ENCODE data around the gene FXYD2. TPM values are rescaled to one million over a fixed set of nuclear protein-coding genes. Genes with fewer than 3 reads are reported as not detected.

The FXYD2 gene
- total RNA-seq, 1 donor from 2014 or later, result not detected

GRCh38 chr11:117849781-117850414, 25.4 kb upstream of the FXYD2 start:
- H3K9me3 Mint-ChIP-seq (ENCODE audit: unreplicated experiment), result peaks cover 2% of the 10 kb centered on the region
- Histone ChIP-seq H3K4me1 (ENCODE audit: insufficient read depth, low read length) (no peaks in the 10 kb centered on the region), H3K9ac (ENCODE audit: low read length) (no peak overlapping the region), H3K27me3 (ENCODE audit: insufficient read depth, low read length) (no peaks in the 10 kb centered on the region), H3K27ac (ENCODE audit: low read depth, low read length) (no peak overlapping the region), H3K4me2 (ENCODE audit: low read length) (no peak overlapping the region), H3K36me3 (ENCODE audit: insufficient read depth, low read length) (no peaks in the 10 kb centered on the region), H4K20me1 (ENCODE audit: insufficient read depth, low read length) (no peaks in the 10 kb centered on the region), H3K4me3 (ENCODE audit: insufficient read depth, low read depth, low read length) (no peak overlapping the region), H3K9me3 (ENCODE audit: insufficient read depth, low read depth, low read length) (no peaks in the 10 kb centered on the region), H3K79me2 (ENCODE audit: insufficient read depth, low read length) (no peaks in the 10 kb centered on the region), H2AFZ (ENCODE audit: low read depth, low read length) (no peak overlapping the region)
- H3K27me3 Mint-ChIP-seq (ENCODE audit: low read depth, unreplicated experiment), result peaks cover 5% of the 10 kb centered on the region
- H3K36me3 Mint-ChIP-seq (ENCODE audit: low read depth, unreplicated experiment), result no peaks in the 10 kb centered on the region
- TF ChIP-seq CTCF (IDR thresholded peaks at IDR 0.05; ENCODE audit: insufficient read depth, low read depth, low read length), result no peak
- no peak for TF ChIP-seq EZH2 (IDR thresholded peaks at IDR 0.05; ENCODE audit: insufficient read depth, low read length)
- peak overlapping the region; percentile 0 for H3K27ac Mint-ChIP-seq (ENCODE audit: unreplicated experiment)
- H3K4me1 Mint-ChIP-seq (ENCODE audit: low read depth, unreplicated experiment), result peaks cover 9% of the 10 kb centered on the region
- no peak overlapping the region for H3K4me3 Mint-ChIP-seq (ENCODE audit: unreplicated experiment)
- DNase-seq (ENCODE audit: low read depth), result no peak
- FAIRE-seq, result no peak

GRCh38 chr11:117843666-117844484, 19.3 kb upstream of the FXYD2 start:
- H3K27me3 Mint-ChIP-seq (ENCODE audit: low read depth, unreplicated experiment), result peaks cover 27% of the 10 kb centered on the region
- Histone ChIP-seq H3K9me3 (ENCODE audit: insufficient read depth, low read depth, low read length) (no peaks in the 10 kb centered on the region), H2AFZ (ENCODE audit: low read depth, low read length) (peak overlapping the region; percentile 64), H3K27me3 (ENCODE audit: insufficient read depth, low read length) (no peaks in the 10 kb centered on the region), H3K79me2 (ENCODE audit: insufficient read depth, low read length) (no peaks in the 10 kb centered on the region), H3K4me1 (ENCODE audit: insufficient read depth, low read length) (no peaks in the 10 kb centered on the region), H3K4me2 (ENCODE audit: low read length) (no peak overlapping the region), H3K4me3 (ENCODE audit: insufficient read depth, low read depth, low read length) (no peak overlapping the region), H3K36me3 (ENCODE audit: insufficient read depth, low read length) (no peaks in the 10 kb centered on the region), H3K9ac (ENCODE audit: low read length) (no peak overlapping the region), H3K27ac (ENCODE audit: low read depth, low read length) (no peak overlapping the region), H4K20me1 (ENCODE audit: insufficient read depth, low read length) (no peaks in the 10 kb centered on the region)
- peak; percentile 20 for DNase-seq (ENCODE audit: low read depth)
- no peaks in the 10 kb centered on the region for H3K4me1 Mint-ChIP-seq (ENCODE audit: low read depth, unreplicated experiment)
- H3K9me3 Mint-ChIP-seq (ENCODE audit: unreplicated experiment), result no peaks in the 10 kb centered on the region
- H3K4me3 Mint-ChIP-seq (ENCODE audit: unreplicated experiment), result no peak overlapping the region
- H3K36me3 Mint-ChIP-seq (ENCODE audit: low read depth, unreplicated experiment), result peaks cover 4% of the 10 kb centered on the region
- no peak for TF ChIP-seq EZH2 (IDR thresholded peaks at IDR 0.05; ENCODE audit: insufficient read depth, low read length)
- peak; percentile 91 for TF ChIP-seq CTCF (IDR thresholded peaks at IDR 0.05; ENCODE audit: insufficient read depth, low read depth, low read length)
- no peak overlapping the region for H3K27ac Mint-ChIP-seq (ENCODE audit: unreplicated experiment)
- FAIRE-seq, result no peak
